Measurements from ENCODE around the gene SQSTM1. TPM values are rescaled to one million over a fixed set of nuclear protein-coding genes. Genes with fewer than 3 reads are reported as not detected.
A peak's percentile ranks its signal among the peaks of the same experiment; 100 is the strongest.

Gene SQSTM1
- total and polyA plus RNA-seq, 2 donors (not counting 1 experiment from before 2014, with no cell fraction given), result 212 to 1,894 TPM

GRCh38 chr5:179858241-179858585 is 37.5 kb downstream of the SQSTM1 start:
- Histone ChIP-seq H3K4me3 (replicated peaks in 1 of 4; ENCODE audit: control extremely low read depth in 1 of 4, insufficient read depth in 1 of 4, low read depth in 3 of 4, low read length in 4 of 4) (peak overlapping the region; percentile 79 to 93 (median 90)), H3K27me3 (ENCODE audit: control insufficient read depth, insufficient read depth, low read length) (no peaks in the 10 kb centered on the region), H3K9ac (ENCODE audit: insufficient read depth, low read length) (peak overlapping the region; percentile 60), H4K20me1 (ENCODE audit: control insufficient read depth, extremely low read depth, insufficient read depth, low read length) (no peaks in the 10 kb centered on the region), H3K4me2 (ENCODE audit: extremely low read depth, insufficient read depth, low read length) (peak overlapping the region; percentile 77), H3K27ac (ENCODE audit: insufficient read depth, low read length) (no peak overlapping the region), H3K36me3 (ENCODE audit: control insufficient read depth, insufficient read depth, low read length) (peaks cover 4% of the 10 kb centered on the region), H2AFZ (ENCODE audit: low read length) (peak overlapping the region; percentile 84), H3K79me2 (ENCODE audit: control insufficient read depth, insufficient read depth, low read length) (no peaks in the 10 kb centered on the region), H3K9me3 (ENCODE audit: control insufficient read depth, insufficient read depth, low read depth, low read length) (no peaks in the 10 kb centered on the region), H3K4me1 (ENCODE audit: control insufficient read depth, extremely low read depth, insufficient read depth, low read length) (no peaks in the 10 kb centered on the region)
- DNase-seq (ENCODE audit: low read depth in 2 of 2), result peak in 1 of 2 donors; percentile 34
- TF ChIP-seq EZH2 (IDR thresholded peaks at IDR 0.05; ENCODE audit: low read length, missing control alignments) (no peak), CTCF (conservative IDR thresholded peaks at IDR 0.05 in 1 of 2, IDR thresholded peaks at IDR 0.05 in 1 of 2; ENCODE audit: low read depth in 1 of 2, low read length in 2 of 2) (no peak)

- H2AFZ ChIP-seq (ENCODE audit: low read length), result peak within 1 kb of the TSS; percentile 84
- peak; percentile 92 to 93 for DNase-seq (ENCODE audit: low read depth in 2 of 2)
- H3K36me3 ChIP-seq (ENCODE audit: control insufficient read depth, insufficient read depth, low read length), result peaks cover 9% of the 10 kb centered on the region
- no peaks in the 10 kb centered on the region for H3K9me3 ChIP-seq (ENCODE audit: control insufficient read depth, insufficient read depth, low read depth, low read length)
- H3K9ac ChIP-seq (ENCODE audit: insufficient read depth, low read length), result peak within 1 kb of the TSS; percentile 60
- peak in 1 of 2 donors; percentile 5 for TF ChIP-seq CTCF (conservative IDR thresholded peaks at IDR 0.05 in 1 of 2, IDR thresholded peaks at IDR 0.05 in 1 of 2; ENCODE audit: low read depth in 1 of 2, low read length in 2 of 2)
- TF ChIP-seq EZH2 (IDR thresholded peaks at IDR 0.05; ENCODE audit: low read length, missing control alignments), result no peak
- no peaks in the 10 kb centered on the region for H3K27me3 ChIP-seq (ENCODE audit: control insufficient read depth, insufficient read depth, low read length)
- peak within 1 kb of the TSS; percentile 58 for H3K27ac ChIP-seq (ENCODE audit: insufficient read depth, low read length)
- H3K4me3 ChIP-seq (replicated peaks in 1 of 4; ENCODE audit: control extremely low read depth in 1 of 4, insufficient read depth in 1 of 4, low read depth in 3 of 4, low read length in 4 of 4), result peak within 1 kb of the TSS; percentile 79 to 93 (median 90)
- H3K79me2 ChIP-seq (ENCODE audit: control insufficient read depth, insufficient read depth, low read length), result no peaks in the 10 kb centered on the region
- peak within 1 kb of the TSS; percentile 81 for H3K4me2 ChIP-seq (ENCODE audit: extremely low read depth, insufficient read depth, low read length)
- no peaks in the 10 kb centered on the region for H4K20me1 ChIP-seq (ENCODE audit: control insufficient read depth, extremely low read depth, insufficient read depth, low read length)
- no peaks in the 10 kb centered on the region for H3K4me1 ChIP-seq (ENCODE audit: control insufficient read depth, extremely low read depth, insufficient read depth, low read length)
Observed at GRCh38 chr5:179858586-179859427, 38.1 kb downstream of the SQSTM1 start, which contains the start of gene MRNIP. TSS of gene MRNIP (minus strand) at chr5:179858817. CDS start at chr5:179858796, 21 bp downstream.

GRCh38 chr5:179860301-179860700 is 39.6 kb downstream of the SQSTM1 start:
- Histone ChIP-seq H3K79me2 (ENCODE audit: control insufficient read depth, insufficient read depth, low read length) (no peaks in the 10 kb centered on the region), H4K20me1 (ENCODE audit: control insufficient read depth, extremely low read depth, insufficient read depth, low read length) (no peaks in the 10 kb centered on the region), H3K4me1 (ENCODE audit: control insufficient read depth, extremely low read depth, insufficient read depth, low read length) (no peaks in the 10 kb centered on the region), H3K9me3 (ENCODE audit: control insufficient read depth, insufficient read depth, low read depth, low read length) (no peaks in the 10 kb centered on the region), H3K9ac (ENCODE audit: insufficient read depth, low read length) (no peak overlapping the region), H2AFZ (ENCODE audit: low read length) (no peak overlapping the region), H3K27ac (ENCODE audit: insufficient read depth, low read length) (no peak overlapping the region), H3K27me3 (ENCODE audit: control insufficient read depth, insufficient read depth, low read length) (no peaks in the 10 kb centered on the region), H3K4me3 (replicated peaks in 1 of 4; ENCODE audit: control extremely low read depth in 1 of 4, insufficient read depth in 1 of 4, low read depth in 3 of 4, low read length in 4 of 4) (peak overlapping the region in 1 of 4 experiments; percentile 92), H3K36me3 (ENCODE audit: control insufficient read depth, insufficient read depth, low read length) (peaks cover 13% of the 10 kb centered on the region), H3K4me2 (ENCODE audit: extremely low read depth, insufficient read depth, low read length) (no peak overlapping the region)
- DNase-seq (ENCODE audit: low read depth in 2 of 2), result no peak
- TF ChIP-seq CTCF (conservative IDR thresholded peaks at IDR 0.05 in 1 of 2, IDR thresholded peaks at IDR 0.05 in 1 of 2; ENCODE audit: low read depth in 1 of 2, low read length in 2 of 2), result no peak
- TF ChIP-seq EZH2 (IDR thresholded peaks at IDR 0.05; ENCODE audit: low read length, missing control alignments), result no peak

Data from fibroblast of lung (primary cell).